Testis (tissue), 2 donors: ENCODE measurements around the gene POLH.

Experiments used
- CTCF ChIP-seq, 3 experiments: fragments of 450-650 bp in 2 of 3; fragments of 200-600 bp in 1 of 3; sonication (generic) in 1 of 3; IDR thresholded peaks; one replicate each; pipeline ENCODE4 v1.5.1; 2016 to 2019; ENCODE audit warnings: antibody characterized with exemption in 3 of 3, mild to moderate bottlenecking in 2 of 3, moderate library complexity in 1 of 3
- POLR2A ChIP-seq: fragments of 450-650 bp; IDR thresholded peaks from one replicate; pipeline ENCODE4 v1.6.1; 2017; ENCODE audit warnings: antibody characterized with exemption, mild to moderate bottlenecking, moderate library complexity

DNA sequence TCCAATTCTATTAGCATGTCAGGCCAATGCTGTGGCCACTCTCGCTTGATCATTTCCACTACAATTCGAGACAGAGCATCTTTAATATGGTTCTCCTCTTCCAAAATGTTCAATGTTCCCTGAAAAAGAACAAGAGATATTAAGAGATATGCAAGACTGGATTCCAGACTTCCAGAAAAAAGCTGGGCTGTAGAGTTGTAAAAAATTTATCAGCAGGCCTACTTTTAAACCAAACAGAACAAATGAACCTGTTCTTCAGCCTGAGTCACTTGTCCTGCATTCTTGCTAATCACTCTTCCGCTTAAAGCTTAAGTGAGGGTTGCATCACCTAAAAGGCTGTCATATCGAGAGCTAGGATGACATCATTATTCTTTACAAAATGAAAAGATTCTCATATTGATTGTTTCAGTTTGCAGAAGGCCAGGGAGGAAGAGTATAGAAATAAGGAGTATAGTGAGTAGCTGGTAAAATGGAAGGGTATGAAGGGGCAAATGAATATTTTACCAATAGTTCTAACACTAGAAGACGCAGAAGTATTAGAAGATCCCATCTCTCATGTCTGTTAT, 5.0 kb upstream of the POLH start:
- TF ChIP-seq CTCF (IDR thresholded peaks at IDR 0.05), result no peak
- no peak for TF ChIP-seq POLR2A
